Stimulated activated CD8-positive, alpha-beta memory T cell treated with anti-CD3 and anti-CD28 coated beads, Interleukin-4, amount 100 ng/mL, for 1 hour (primary cell): ENCODE results near the gene CCDC116.

Source experiments
- DNase-seq, 2 donors: peaks; one replicate each; pipeline ENCODE4 v3.0.0-alpha.2; 2020; ENCODE audit warnings: low read depth in 2 of 2, low spot score in 1 of 2

The CCDC116 gene

GRCh38 chr22:21650823-21651520 lies 18.4 kb downstream of the CCDC116 start:
- no peak for DNase-seq

- DNase-seq, result no peak
Measured at GRCh38 chr22:21651521-21652009, 19.0 kb downstream of the CCDC116 start.

- DNase-seq, result peak; percentile 55 to 68
Measured at GRCh38 chr22:21652010-21652546, 19.5 kb downstream of the CCDC116 start.

- no peak for DNase-seq
Measured at GRCh38 chr22:21652547-21653545, 20.3 kb downstream of the CCDC116 start.

GRCh38 chr22:21657020-21657359 lies 24.4 kb downstream of the CCDC116 start:
- DNase-seq, result no peak

- DNase-seq, result peak; percentile 49 to 54
Measured at GRCh38 chr22:21657360-21658032, 24.9 kb downstream of the CCDC116 start.

- no peak for DNase-seq
Measured at GRCh38 chr22:21659864-21660525, 27.4 kb downstream of the CCDC116 start.

- DNase-seq, result no peak
Measured at GRCh38 chr22:21660904-21661303, 28.3 kb downstream of the CCDC116 start.

GRCh38 chr22:21661991-21662390 lies 29.4 kb downstream of the CCDC116 start:
- DNase-seq, result no peak

- no peak for DNase-seq
Measured at GRCh38 chr22:21663738-21664137, 31.2 kb downstream of the CCDC116 start.

GRCh38 chr22:21665047-21665851 lies 32.7 kb downstream of the CCDC116 start:
- DNase-seq, result no peak

- no peak for DNase-seq
Measured at GRCh38 chr22:21666786-21667185, 34.2 kb downstream of the CCDC116 start.

- no peak for DNase-seq
Measured at GRCh38 chr22:21669026-21669425, 36.5 kb downstream of the CCDC116 start.

- no peak for DNase-seq
Measured at GRCh38 chr22:21672107-21672629, 39.6 kb downstream of the CCDC116 start.

GRCh38 chr22:21673534-21674321 lies 41.2 kb downstream of the CCDC116 start:
- no peak for DNase-seq

- DNase-seq, result no peak
Measured at GRCh38 chr22:21674638-21675245, 42.2 kb downstream of the CCDC116 start.

GRCh38 chr22:21677606-21678443 lies 45.3 kb downstream of the CCDC116 start:
- DNase-seq, result no peak
